HG03108 (cell line): Measurements from ENCODE around the gene COL8A1.
"Not testable (repeated sequence)": the region's sequence is repeated elsewhere in the genome, so short reads cannot be mapped to it uniquely, and the experiment has no call there.

Source experiments
- ATAC-seq: cut with Tn5 transposase; IDR thresholded peaks from one replicate; pipeline ENCODE4 v1.9.1; 2021; ENCODE audit warnings: moderate library complexity; ENCODE audit not compliant: unreplicated experiment

Gene COL8A1

GRCh38 chr3:99836681-99837080, 198.3 kb downstream of the COL8A1 start:
- no peak for ATAC-seq

GRCh38 chr3:99837715-99838114, 199.3 kb downstream of the COL8A1 start:
- ATAC-seq = no peak

- no peak for ATAC-seq
Measured at GRCh38 chr3:99838755-99839154, 200.4 kb downstream of the COL8A1 start.

- ATAC-seq = no peak
Measured at GRCh38 chr3:99839613-99840012, 201.2 kb downstream of the COL8A1 start.

GRCh38 chr3:99841949-99842348, 203.6 kb downstream of the COL8A1 start:
- ATAC-seq = not testable (repeated sequence)

- ATAC-seq = peak; percentile 57
Measured at GRCh38 chr3:99842826-99843589, 204.6 kb downstream of the COL8A1 start.

- ATAC-seq = peak; percentile 6
Measured at GRCh38 chr3:99843590-99844258, 205.3 kb downstream of the COL8A1 start.

DNA sequence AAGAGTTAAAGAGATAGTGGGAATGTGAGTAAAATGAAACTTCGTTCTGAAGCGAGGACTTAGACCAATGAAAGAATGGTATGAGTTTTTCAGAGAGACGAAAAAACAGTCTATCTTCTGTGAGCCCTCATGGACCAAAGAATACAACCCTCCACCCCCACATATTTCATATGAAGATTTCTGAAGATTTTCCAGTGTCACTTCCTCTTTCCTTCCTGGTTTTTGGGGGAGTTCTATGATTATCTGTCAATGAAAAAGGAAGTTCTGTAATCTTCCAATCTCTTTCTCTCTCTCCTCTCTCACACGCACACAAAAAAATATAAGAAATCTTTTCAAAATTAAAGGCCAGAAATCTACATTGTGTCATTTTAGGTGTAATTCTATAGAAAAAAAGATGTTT, 206.9 kb downstream of the COL8A1 start:
- no peak for ATAC-seq

GRCh38 chr3:99845999-99846398, 207.6 kb downstream of the COL8A1 start:
- no peak for ATAC-seq

- ATAC-seq = no peak
Measured at GRCh38 chr3:99846477-99847160, 208.2 kb downstream of the COL8A1 start.

DNA sequence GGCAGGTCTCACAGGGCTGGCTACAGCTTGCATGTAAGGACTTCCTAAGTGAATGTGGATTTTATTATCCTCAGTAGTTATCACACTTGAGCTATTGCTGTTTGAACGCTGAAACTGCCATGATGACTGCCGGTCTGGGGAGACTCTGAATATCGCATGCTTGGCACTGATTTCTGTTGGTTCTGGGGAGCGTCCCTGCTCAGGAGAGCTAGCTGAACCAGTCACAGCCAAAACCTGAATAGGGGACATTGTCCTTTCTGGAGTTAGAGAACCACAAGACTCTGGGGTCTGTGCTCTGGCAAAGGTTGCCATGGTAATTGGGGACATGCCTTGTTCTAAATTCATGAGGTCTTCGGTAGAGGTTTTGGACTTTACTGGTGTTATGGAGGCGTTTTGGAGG, 210.0 kb downstream of the COL8A1 start:
- no peak for ATAC-seq
